GM18868 (cell line): Measurements from ENCODE around the gene ZMYND11.
"Not testable (repeated sequence)": the region's sequence is repeated elsewhere in the genome, so short reads cannot be mapped to it uniquely, and the experiment has no call there.

Experiments
- ATAC-seq: cut with Tn5 transposase; IDR thresholded peaks from one replicate; pipeline ENCODE4 v1.9.1; 2021; ENCODE audit warnings: mild to moderate bottlenecking, moderate library complexity; ENCODE audit not compliant: unreplicated experiment

Gene ZMYND11

DNA sequence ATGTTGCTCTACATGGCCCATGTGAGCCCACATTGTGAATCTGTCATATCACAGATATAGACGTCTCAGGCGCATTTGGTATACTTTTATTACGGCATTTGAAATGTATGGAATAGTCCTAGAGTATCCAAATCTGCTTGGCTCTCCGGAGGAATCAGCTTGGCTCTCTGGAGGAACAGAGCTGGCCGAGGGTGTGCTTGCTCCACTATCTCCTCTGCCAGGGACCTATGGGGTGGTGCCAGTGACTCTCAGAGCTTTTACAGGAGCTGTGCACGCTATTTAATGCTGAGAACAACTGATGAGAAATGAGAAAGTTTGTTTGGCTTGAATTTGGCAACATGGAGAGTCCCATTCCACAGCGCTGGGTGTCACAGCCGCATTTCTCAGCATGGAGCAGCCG lies 144.0 kb downstream of the ZMYND11 start:
- no peak for ATAC-seq

DNA sequence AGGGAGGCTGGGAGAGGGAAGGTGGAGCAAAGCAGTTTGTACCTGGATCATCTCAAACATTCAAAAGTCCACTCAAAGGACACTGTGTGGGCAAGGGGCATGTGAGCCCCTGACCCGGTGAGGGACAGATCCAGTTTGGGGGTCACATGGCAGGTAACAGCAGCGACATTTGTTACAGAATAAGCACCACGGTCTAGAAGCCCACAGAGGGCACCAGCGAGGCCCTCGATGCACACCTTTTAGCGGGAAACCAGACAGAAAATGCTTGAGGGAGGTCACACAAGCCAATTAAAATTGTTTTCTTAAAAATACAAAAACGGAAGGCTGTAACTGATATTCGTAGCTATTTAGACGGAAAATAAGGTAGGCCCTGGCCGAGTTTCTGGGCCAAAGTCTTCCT lies 144.4 kb downstream of the ZMYND11 start:
- ATAC-seq: no peak

DNA sequence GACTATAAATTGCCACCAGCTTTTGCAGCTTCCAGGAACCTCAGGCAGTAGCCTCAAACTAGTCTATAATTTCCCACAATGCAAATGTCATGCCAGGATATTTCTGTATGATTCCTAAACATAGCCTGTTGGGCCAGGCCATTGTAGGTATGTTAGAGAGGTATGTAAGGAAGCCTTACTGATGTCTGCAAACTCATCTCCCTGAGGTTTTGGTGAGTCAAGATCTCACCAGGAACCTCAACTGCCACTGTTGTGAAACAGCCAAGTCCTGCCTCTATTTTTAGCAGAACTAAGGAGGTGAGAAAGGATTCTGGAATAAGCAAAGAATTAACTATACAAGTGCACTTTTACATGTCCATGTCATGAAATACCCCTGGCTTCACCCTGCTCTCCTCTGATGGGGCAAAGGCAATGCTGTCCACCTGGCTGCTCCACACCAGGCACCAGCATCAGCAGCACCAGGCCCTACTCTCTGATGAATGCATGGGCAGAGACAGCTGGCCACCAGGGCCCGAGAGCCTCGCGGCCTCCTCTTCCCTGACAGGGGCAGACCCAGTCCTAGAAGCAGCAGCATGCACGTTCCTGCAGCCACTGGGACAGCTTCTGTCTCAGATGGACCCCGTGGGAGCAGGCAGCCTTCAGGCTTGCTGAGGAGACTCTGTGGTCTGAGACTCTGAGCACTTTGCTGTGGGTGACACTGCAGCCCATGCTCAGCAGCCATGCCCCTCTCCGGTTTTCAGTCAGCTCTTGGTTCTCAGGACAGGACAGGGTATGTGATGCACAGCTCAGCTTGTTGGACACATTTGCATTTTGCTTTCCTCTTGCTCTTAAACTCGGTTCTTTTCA lies 147.3 kb downstream of the ZMYND11 start:
- ATAC-seq: no peak

DNA sequence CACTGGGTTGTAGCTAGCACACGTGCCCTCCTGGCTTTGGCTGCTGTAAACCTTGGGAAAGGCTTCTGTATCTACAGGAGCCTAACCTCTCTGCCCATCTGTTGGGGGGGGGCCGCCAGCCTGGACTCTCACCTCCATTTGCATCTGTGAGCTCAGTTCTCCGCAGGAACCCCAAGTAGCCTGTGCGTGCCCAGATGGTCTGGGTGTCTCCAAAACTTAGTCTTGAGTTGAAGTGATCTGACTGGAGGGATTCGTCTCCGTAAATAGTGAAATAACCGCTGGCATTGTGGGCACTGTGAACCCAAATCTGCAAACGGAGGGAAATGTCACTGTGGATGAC lies 147.9 kb downstream of the ZMYND11 start:
- no peak for ATAC-seq

DNA sequence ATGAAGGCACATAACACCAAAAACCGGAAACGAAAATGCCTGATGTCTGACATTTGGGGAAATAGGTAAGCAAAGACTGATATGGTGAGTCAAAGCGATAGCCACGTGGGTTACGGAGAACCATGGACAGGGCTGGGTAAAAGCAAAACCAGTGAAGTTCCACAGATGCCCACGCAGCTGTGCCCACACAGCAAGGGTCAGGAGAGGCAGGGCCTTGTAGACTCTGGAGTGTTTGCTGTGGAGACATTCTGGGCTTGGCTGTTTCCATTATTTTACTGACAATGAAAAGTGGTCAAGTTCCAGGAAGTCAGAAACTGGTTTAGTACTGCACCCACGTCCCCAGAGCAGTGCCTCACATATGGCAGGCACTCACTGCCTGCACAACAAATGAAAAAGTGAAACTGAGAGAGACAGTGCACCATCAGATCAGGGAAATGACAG lies 148.7 kb downstream of the ZMYND11 start:
- ATAC-seq: peak; percentile 91

DNA sequence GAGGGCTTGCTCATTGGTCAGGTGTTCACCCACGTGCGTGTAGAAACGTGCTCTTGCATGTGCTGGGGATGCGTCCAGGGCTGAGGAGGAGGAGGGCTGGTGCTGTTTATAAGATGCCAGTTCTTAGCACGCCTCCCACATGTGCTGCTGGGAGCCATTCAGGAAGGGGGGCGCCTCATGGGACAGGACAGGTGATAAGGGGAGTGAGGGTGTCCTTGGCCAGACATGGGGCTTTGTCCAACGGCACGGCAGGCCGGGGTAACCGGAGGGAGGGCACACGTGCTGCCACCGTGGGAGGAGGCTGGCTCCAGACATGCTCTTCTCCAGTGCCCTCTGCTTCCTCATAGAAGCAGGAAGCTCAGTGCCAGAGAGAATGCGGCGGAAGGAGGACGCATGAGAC lies 150.0 kb downstream of the ZMYND11 start:
- no peak for ATAC-seq

DNA sequence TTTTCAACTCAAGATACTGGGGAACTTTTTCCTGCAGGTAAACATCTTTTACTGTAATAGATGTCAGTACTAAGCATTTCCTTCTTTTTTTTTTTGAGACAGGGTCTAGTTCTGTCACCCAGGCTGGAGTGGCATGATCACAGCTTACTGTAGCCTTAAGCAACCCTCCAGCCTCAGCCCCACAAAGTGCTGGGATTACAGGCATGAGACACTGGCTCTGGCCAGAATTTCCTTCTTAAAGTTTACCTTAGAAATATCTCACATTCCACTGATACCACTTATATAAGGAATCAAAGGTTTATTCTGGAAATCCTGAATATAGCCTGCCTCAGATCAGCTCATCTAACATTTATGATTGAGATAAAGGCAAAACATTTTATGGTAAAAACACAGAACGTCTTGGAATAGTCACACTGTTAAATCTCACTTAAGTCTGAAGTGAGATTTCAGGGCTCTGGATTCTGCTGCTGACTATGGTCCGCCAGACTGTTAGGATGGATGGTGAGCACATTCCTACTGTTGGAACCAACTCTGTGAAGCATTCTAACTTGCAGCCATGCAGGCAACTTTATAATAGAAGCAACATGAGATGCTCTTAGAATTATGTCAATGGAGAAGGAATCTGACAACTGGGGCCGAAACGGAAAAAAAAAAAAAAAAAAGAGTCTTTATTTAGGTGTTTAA lies 151.9 kb downstream of the ZMYND11 start:
- no peak for ATAC-seq

DNA sequence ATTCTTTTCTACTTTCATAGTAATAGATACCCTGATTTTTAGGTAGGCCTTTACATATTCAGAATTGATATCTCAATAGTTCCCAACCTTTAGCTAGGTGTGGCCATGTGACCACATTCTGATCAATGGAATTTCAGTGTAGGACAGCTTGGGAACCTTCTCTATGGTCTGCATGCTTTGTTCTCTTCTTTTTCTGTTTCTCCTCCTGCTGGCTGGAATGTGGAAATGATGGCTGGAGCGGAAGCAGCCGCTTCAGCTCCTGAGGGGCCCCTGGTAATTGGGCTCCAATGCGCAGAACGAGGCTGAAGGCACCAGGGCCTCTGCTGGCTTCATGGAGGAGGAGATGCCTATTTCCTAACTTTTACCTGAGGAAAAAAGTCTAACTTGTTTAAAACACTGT lies 152.6 kb downstream of the ZMYND11 start:
- ATAC-seq: no peak

DNA sequence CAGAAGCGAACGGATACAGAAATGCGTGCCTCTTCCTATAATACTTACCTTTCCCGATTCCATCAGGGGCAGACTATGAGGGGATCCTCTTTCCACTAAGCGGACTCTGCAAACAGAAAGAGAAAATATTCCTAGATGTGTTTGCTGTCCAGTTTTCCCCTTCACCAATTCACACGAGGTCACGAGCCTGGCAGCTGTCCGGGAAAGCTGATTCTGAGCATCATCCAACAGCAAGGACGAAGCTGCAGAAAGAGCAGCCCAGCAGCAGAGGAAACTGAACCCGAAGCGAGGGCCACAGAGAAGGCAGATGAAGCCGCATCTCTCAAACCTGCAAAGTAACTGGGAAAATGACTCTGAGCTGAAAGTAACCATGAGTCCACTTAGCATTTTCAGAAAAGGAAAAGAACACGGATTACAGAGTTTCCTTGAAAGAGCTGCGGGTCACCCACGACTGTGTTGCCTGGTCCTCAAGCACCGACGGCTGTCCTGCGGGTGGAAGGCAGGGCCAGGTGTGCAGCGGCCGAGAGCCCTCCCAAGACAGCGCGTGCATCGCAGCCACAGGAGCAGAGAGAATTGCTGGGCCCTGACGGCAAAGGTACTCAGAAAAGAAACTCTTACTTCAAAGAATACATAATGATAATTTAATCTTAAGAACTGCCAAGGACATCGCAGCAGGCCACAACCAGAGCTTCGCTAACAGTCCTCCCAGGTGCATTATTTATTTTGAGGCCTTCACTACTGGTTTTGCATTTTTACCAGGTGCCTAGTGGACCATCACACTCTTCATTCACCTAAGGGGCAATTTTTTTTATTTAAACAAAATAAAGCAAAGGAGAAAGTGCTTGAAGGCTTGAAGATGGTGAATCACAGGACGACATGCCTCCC lies 153.3 kb downstream of the ZMYND11 start:
- ATAC-seq: no peak

DNA sequence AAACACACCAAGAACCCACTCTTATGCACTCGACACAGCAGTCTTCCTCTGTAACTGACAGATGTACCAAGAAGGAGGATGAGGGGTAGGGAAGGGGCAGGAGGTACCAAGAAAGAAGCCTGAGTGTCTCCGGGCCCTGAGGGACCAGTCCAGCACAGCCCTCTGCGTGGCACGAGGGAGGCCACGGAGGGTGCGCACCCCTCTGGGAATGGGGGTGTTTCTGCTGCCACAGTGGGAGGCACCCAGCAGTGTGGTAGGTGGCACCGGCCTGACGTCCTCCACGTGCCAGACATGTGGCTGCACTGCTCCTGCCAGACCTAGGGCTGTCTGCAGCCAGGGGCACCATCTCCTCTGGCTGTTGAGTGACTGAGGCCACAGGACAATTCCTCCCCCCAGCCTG lies 154.3 kb downstream of the ZMYND11 start:
- ATAC-seq: no peak

DNA sequence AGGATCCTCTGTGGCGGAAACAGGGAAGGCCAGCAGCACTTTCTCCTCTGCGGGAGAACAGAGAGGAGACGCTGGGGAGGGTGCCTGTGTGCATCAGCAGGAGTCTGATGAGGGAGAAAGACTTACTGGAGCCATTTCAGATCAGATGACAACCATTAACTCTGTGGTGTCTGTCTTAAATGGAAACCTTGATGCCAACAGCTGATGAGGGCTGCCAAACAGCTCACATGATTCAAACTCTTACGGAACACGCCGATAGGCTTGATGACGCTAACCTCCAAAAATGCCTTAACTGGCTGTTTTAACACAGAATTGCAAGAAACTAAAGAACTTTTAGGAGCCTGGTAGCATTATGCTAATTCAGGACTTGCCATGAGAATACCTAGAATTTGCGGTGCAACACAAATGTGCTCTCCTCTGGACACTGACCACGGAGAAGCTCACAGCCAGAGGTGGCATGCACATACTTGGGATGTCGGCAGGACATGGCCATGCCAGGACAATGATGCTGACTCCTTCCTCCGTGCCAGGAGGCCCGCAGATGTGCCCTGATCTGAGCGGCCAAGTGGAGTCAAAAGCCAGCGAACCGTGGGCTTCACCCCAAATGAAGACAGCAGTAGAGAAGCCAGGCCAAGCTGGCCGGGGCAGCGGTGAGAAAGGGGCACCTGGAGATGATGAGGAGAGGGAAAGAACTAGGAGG lies 154.9 kb downstream of the ZMYND11 start:
- no peak for ATAC-seq

DNA sequence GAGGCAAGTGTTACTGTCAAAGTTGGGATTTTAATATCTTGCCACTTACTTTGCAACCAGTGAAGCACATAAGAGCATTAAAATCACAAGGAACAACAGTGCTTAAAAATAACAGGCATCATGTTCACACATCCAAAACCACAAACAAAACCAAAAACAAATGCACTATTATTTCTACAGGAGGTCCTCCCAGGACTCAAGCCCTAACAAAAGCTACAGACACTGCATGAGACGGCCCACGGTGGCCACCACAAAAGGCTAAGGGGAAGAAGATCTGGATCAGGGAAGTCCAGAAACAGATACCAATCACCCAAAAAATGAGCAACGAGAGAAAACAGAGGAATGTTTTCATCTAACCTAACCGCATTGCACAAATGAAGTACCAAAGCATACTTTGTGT lies 158.4 kb downstream of the ZMYND11 start:
- ATAC-seq: no peak

DNA sequence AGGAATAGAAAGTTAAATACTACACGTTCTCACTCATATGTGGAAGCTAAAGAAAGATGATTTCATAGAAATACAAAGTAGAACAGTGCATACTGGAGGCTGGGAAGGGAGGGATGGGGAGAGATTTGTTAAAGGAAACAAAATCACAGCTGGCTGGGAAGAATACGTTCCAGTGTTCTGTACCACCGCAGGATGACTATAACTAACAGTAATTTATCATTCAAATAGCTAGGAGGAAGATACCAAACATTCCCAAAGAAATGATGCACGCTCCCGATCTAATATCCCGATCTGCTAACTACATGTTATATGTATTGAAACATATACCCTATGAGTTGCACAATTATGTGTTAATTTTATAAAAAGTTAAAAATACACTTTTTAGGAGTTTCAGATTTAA lies 162.3 kb downstream of the ZMYND11 start:
- no peak for ATAC-seq

DNA sequence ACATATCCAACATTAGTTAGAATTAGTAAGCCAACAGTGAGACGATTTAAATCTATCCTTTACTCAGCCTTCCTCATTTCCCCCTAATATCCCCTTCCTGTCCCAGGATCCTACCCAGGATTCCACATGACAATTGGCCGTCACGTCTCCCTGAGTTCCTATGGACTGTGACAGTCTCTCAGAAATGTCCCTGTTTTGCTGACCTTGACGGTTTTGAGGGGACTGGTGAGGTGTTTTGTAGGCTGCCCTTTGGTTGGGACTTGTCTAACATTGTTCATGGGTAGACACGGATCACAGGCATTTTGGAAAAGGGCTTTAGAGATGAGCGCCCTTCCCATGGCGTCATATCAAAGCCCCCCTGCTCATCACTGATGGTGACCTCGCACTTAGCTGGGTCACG lies 162.8 kb downstream of the ZMYND11 start:
- ATAC-seq: no peak

DNA sequence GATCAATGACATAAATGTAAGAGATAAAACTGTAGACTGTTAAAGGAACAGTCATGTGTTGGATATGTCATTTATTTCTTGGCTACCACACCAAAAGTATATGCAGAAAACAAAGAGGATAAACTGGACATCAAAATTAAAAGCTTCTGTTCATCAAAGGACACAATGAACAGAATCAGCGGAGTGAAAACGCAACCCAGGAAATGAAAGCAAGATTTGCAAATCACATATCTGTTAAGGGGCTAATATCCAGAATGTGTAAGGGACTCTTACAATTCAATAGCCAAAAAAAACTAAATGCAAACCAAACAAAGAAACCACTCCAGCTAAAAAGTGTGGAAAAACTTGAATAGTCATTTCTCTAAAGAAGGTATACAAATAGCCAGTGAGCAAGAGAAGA lies 164.3 kb downstream of the ZMYND11 start:
- peak; percentile 40 for ATAC-seq

DNA sequence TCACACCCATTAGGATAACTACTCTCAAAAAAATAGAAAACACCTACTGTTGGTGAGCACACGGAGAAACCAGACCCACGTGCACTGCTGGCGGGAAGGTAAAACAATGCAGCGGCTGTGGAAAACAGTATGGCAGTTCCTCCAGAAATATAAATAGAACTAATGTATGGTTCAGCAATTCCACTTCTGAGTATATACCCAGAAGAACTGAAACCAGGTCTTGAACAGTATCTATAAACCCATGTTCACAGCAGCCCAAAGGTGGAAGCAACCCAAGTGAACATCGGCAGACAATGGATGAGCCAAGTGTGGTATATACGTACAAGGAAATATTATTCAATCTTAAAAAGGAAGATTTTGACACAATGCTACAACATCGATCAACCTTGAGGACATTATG lies 164.7 kb downstream of the ZMYND11 start:
- ATAC-seq: peak; percentile 87

DNA sequence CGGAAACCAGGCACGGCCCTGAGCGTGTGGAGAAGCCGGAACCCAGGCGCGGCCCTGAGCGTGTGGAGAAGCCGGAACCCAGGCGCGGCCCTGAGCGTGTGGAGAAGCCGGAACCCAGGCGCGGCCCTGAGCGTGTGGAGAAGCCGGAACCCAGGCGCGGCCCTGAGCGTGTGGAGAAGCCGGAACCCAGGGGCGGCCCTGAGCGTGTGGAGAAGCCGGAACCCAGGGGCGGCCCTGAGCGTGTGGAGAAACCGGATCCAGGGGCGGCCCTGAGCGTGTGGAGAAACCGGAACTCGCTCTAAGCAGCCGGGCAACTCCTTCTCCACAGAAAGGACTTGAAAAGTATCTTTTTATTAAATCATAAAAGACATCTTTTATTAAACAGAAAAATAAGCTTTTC lies 165.3 kb downstream of the ZMYND11 start:
- ATAC-seq: not testable (repeated sequence)

DNA sequence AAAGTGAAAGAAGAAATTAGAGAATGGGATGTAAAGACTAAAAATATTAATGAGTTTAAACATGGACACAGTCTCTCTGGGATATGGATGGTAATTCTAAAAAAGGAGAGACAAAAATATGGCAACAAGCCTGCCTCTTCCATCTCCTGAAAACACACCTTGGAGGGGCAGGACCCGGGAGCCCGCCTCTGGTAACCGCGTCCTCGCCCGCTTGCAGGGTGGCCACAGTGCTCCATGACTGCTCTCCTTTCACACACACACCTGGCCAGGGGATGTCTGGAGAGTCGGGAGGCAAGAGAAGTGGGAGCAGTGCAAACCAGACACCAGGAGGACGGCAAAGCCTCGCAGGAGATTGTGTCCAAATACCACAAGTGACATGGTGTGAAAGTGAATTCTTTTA lies 166.3 kb downstream of the ZMYND11 start:
- ATAC-seq: no peak
